ENCODE measurements around the gene PGC.

The PGC gene

DNA sequence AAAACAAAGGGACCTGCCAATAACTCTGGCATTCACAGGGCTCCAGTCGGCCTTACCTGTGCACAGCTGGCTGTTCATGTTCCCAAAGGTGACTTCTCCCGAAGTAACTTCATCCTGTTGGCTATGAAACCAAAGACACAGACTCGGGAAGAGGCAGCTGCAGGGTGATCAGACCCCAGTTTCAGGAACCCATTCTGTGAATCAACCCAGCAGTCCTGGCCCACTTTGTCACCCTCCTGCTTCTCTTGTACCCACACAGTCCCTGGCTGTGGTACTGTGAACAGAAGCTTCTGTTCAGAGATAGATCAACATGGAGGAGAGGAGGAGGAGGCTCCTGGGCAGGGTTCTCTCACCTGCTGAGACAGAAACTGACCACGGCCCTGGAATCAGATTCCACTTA is 8.7 kb upstream of the PGC start:
- DNase-seq (ENCODE audit: low spot score) = no peak
- TF ChIP-seq, protein P1, sequence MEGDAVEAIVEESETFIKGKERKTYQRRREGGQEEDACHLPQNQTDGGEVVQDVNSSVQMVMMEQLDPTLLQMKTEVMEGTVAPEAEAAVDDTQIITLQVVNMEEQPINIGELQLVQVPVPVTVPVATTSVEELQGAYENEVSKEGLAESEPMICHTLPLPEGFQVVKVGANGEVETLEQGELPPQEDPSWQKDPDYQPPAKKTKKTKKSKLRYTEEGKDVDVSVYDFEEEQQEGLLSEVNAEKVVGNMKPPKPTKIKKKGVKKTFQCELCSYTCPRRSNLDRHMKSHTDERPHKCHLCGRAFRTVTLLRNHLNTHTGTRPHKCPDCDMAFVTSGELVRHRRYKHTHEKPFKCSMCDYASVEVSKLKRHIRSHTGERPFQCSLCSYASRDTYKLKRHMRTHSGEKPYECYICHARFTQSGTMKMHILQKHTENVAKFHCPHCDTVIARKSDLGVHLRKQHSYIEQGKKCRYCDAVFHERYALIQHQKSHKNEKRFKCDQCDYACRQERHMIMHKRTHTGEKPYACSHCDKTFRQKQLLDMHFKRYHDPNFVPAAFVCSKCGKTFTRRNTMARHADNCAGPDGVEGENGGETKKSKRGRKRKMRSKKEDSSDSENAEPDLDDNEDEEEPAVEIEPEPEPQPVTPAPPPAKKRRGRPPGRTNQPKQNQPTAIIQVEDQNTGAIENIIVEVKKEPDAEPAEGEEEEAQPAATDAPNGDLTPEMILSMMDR (IDR thresholded peaks at IDR 0.05; ENCODE audit: extremely low read depth, missing control alignments) = no peak

DNA sequence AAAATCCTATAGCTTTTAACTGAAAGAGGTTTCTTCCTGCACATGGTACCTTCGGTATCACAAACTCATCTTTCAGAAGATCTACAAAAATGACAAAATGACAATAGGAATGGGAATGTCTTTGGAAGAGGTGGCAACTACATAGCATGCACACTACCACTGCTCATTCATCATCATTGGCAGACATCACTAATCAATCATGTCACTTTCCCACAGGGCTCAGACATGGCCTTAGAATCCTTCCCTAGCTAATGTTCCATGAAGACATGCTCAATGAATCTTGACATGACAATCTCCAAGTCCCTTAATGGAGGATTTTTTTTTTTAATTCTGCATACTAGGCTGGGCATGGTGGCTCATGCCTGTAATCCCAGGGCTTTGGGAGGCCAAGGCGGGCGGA is 3.2 kb upstream of the PGC start:
- no peak for DNase-seq (ENCODE audit: low spot score)
- TF ChIP-seq, protein P1 (IDR thresholded peaks at IDR 0.05; ENCODE audit: extremely low read depth, missing control alignments) = no peak

DNA sequence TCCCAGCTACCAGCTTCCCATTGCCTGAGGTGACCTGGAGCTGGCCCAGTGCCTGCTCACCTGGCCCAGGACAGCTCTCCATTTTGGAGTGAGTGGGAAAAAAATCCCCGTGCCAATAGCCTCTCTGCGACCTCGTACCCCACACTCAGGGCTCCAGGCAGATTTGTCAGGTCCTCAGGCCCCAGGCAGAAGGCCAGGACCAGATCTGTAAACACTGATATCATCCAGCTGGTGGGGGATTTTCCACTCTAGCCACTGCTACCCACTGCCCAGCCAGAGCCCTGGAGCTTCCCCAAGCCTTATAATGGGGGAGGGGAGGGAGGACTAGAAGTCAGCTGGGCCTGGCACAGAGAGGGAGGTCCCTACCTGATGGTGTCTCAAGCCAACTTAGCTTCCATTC is 1.3 kb upstream of the PGC start:
- DNase-seq (ENCODE audit: low spot score) = no peak
- TF ChIP-seq, protein P1 (IDR thresholded peaks at IDR 0.05; ENCODE audit: extremely low read depth, missing control alignments) = no peak

DNA sequence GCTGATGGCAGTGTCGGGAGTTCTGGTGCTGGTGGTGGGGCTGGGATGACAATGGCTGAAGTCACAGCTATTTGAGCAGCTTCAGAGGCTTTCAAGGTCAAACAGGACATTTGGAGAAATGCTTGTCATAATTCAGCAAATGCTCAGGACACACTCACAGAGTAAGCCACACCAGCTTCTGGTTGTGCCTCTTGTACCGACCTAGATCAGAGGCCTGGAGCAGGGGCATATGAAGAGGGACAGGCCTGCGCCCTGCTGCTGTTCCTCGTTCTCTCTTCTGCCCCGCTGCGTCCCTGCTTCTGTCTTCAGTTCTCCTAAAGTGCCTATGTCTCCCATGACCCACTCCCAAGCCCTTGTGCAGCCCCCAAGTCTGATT is 893 bp upstream of the PGC start:
- TF ChIP-seq, protein P1 (IDR thresholded peaks at IDR 0.05; ENCODE audit: extremely low read depth, missing control alignments) = no peak

DNA sequence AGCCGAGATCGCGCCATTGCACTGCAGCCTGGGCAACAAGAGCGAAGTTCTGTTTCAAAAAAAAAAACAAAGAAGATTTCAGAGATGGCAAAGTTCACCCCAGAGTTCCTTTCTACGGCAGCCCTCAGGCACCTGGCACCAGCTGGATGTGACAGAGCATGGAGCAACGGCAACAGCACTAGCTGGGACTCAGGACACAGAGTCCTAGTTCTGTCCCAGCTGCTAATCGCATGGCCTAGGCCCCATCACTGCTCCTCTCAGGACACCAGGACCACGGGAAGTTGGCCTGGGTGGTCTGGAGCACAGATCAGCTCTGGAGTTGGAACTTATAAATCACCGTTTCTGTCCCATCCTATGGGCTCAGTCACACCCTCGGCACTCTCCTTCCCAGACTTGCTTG is 1.1 kb downstream of the PGC start:
- TF ChIP-seq, protein P1 (IDR thresholded peaks at IDR 0.05; ENCODE audit: extremely low read depth, missing control alignments) = no peak
- DNase-seq (ENCODE audit: low spot score) = no peak

More for the DNA sequence above, 893 bp upstream of the PGC start:
- DNase-seq (ENCODE audit: low spot score) = no peak

DNA sequence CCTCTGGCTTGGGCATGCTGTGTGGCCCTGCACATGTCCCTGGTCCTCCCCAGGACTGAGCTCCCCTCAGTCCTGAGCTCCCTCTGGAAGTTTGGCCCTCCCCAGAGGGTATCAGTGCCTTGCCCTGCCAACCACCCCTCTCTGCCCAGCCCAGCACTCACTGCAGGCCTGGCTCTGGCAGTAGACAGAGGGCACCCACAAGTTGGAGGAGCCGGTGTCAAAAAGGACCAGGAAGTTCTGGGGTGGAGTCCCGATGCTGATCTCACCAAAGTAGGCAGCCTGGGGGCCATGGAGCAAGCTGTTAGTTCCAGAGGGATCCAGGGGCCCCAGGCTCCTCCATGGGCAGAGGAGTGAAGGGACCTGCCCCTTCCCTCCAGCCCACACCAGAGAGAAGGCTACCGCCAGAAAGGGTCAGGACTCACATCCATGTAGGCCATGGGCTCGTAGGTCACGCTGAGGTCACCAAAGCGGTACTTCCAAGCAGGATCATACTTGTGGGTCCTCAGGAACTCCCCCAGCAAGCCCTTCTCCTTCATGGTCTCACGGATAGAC is 2.9 kb downstream of the PGC start:
- TF ChIP-seq, protein P1 (IDR thresholded peaks at IDR 0.05; ENCODE audit: extremely low read depth, missing control alignments) = no peak
- no peak for DNase-seq (ENCODE audit: low spot score)

DNA sequence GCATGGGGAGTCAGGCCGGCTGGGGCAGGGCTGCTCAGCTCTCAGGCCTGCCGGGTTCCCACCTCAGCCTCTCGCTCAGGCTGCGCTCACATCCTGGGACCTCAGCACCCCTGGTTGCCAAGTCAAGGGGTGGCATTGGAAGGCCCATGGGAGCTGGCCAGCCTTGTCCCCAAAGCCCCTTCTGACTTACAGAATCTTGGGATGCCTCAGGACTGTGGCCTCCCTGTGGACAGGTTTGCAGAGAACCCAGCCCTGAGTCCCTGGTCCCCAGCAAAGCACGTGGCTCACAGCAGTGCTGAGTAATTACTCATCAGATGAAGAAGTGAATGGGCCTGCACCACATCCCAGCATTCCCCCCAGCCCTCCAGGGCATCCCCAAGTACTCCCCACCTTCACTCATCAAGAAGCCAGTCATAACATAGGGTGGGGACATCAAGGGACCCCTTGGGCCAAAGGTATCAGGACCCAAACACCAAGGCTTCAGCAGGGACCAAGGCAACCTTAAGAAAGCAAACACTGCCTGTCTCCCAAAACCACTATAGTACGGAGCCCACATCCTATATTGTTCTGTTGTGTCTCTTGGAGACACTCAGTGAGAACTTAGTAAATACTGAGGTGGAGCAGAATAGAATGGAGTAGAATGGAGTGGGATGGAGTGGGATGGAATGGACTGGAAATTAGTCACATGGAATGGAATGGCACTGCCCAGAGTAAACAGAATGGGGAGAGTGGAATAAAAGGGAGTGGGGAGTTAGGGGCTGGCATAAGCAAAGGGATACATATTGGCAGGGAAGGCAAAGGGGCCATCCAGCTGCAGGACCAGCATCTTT is 3.6 kb downstream of the PGC start:
- no peak for DNase-seq (ENCODE audit: low spot score)
- TF ChIP-seq, protein P1 (IDR thresholded peaks at IDR 0.05; ENCODE audit: extremely low read depth, missing control alignments) = no peak

All from GM20000 (cell line).